MM.1S (cell line): ENCODE results near the gene ADCY2.

Source experiments
- DNase-seq: peaks from one replicate; pipeline ENCODE4 v3.0.0-alpha.2; 2015
- H2AFZ ChIP-seq: fragments of 300-600 bp; sonication (generic); 2 replicates; pipeline ENCODE4 v1.6.0; 2016; ENCODE audit warnings: antibody characterized with exemption, low read length
- H3F3A ChIP-seq: fragments of 300-600 bp; sonication (generic); 2 replicates; pipeline ENCODE4 v1.6.1; 2016; ENCODE audit warnings: mild to moderate bottlenecking, antibody characterized with exemption, low read length, moderate library complexity, mixed read lengths; ENCODE audit not compliant: insufficient read depth
- H3K27ac ChIP-seq: fragments of 300-600 bp; sonication (generic); 2 replicates; pipeline ENCODE4 v1.5.1; 2016; ENCODE audit warnings: mild to moderate bottlenecking, low read length
- H3K27me3 ChIP-seq: fragments of 300-600 bp; sonication (generic); replicated peaks from 2 replicates; pipeline ENCODE4 v1.6.0; 2016; ENCODE audit warnings: low read length; ENCODE audit not compliant: insufficient read depth
- H3K36me3 ChIP-seq: fragments of 300-600 bp; sonication (generic); replicated peaks from 2 replicates; pipeline ENCODE4 v1.6.1; 2016; ENCODE audit warnings: mild to moderate bottlenecking, low read length, mixed read lengths; ENCODE audit not compliant: insufficient read depth
- H3K4me1 ChIP-seq: fragments of 300-600 bp; sonication (generic); 2 replicates; pipeline ENCODE4 v1.6.1; 2016; ENCODE audit warnings: low read length, mixed read lengths
- H3K4me2 ChIP-seq: fragments of 300-600 bp; sonication (generic); 2 replicates; pipeline ENCODE4 v1.6.0; 2016; ENCODE audit warnings: low read depth, low read length
- H3K4me3 ChIP-seq: fragments of 300-600 bp; sonication (generic); 2 replicates; pipeline ENCODE4 v1.5.1; 2016; ENCODE audit warnings: low read length, mixed read lengths
- H3K79me2 ChIP-seq: fragments of 300-600 bp; sonication (generic); 2 replicates; pipeline ENCODE4 v1.6.1; 2016; ENCODE audit warnings: mixed run types, low read length, mixed read lengths
- H3K9ac ChIP-seq: fragments of 300-600 bp; sonication (generic); 2 replicates; pipeline ENCODE4 v1.6.1; 2016; ENCODE audit warnings: low read length, mixed read lengths
- H3K9me2 ChIP-seq: fragments of 300-600 bp; sonication (generic); replicated peaks from 2 replicates; pipeline ENCODE4 v1.6.1; 2016; ENCODE audit warnings: mild to moderate bottlenecking, low read length, mixed read lengths; ENCODE audit not compliant: insufficient read depth
- H3K9me3 ChIP-seq: fragments of 300-600 bp; sonication (generic); replicated peaks from 2 replicates; pipeline ENCODE4 v1.6.1; 2016; ENCODE audit warnings: mild to moderate bottlenecking, low read length, mixed read lengths; ENCODE audit not compliant: insufficient read depth
- H4K20me1 ChIP-seq: fragments of 300-600 bp; sonication (generic); 2 replicates; pipeline ENCODE4 v1.6.1; 2016; ENCODE audit warnings: mild to moderate bottlenecking, low read length, moderate library complexity, mixed read lengths; ENCODE audit not compliant: insufficient read depth
- CTCF ChIP-seq: fragments of 300-600 bp; sonication (generic); IDR thresholded peaks from 2 replicates; pipeline ENCODE4 v1.5.1; 2016; ENCODE audit warnings: antibody characterized with exemption, low read length, mixed read lengths
- EZH2 ChIP-seq: fragments of 300-600 bp; sonication (generic); optimal IDR thresholded peaks from 2 replicates; pipeline ENCODE3; 2017; ENCODE audit warnings: low read depth, mild to moderate bottlenecking, antibody characterized with exemption, low read length, mixed read lengths
- EZH2phosphoT487 ChIP-seq: fragments of 300-600 bp; sonication (generic); IDR thresholded peaks from 2 replicates; pipeline ENCODE4 v1.6.1; 2018; ENCODE audit warnings: antibody characterized with exemption, low read length

Gene ADCY2

DNA sequence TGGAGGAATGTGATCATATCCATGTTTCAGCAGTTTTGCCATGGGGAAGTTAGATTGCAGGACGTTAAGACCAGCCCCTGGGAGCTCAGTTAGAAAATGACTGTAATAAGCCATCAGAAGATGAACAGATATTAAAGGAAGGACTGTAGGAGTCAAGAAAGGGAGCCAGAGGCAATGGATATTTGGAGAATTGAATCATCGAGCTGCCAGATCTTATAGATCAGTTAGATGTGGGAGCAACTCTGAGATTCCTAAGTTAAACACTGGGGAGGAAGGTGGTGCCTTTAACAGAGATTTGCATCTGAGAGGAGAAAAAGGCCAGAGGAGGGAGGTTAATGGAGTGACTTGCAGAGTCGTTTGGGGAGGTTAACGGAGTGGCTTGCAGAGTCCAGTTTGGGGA lies 96.4 kb downstream of the ADCY2 start:
- Histone ChIP-seq H3K27me3 (no peaks in the 10 kb centered on the region), H3K4me3 (no peak overlapping the region), H3F3A (no peaks in the 10 kb centered on the region), H3K9ac (no peak overlapping the region), H3K4me1 (no peaks in the 10 kb centered on the region), H3K36me3 (no peaks in the 10 kb centered on the region), H3K9me2 (no peaks in the 10 kb centered on the region), H4K20me1 (no peaks in the 10 kb centered on the region), H3K79me2 (no peaks in the 10 kb centered on the region), H3K9me3 (no peaks in the 10 kb centered on the region), H2AFZ (no peak overlapping the region), H3K4me2 (no peak overlapping the region), H3K27ac (no peak overlapping the region)
- DNase-seq: no peak
- TF ChIP-seq EZH2phosphoT487 (no peak), CTCF (no peak), EZH2 (no peak)

GRCh38 chr5:7493081-7493480 lies 97.1 kb downstream of the ADCY2 start:
- no peaks in the 10 kb centered on the region for H3F3A ChIP-seq
- TF ChIP-seq EZH2phosphoT487 (no peak), CTCF (no peak), EZH2 (no peak)
- no peaks in the 10 kb centered on the region for H3K27me3 ChIP-seq
- no peak overlapping the region for H3K9ac ChIP-seq
- no peaks in the 10 kb centered on the region for H3K4me1 ChIP-seq
- H3K4me3 ChIP-seq: no peak overlapping the region
- H4K20me1 ChIP-seq: no peaks in the 10 kb centered on the region
- no peak overlapping the region for H2AFZ ChIP-seq
- H3K79me2 ChIP-seq: no peaks in the 10 kb centered on the region
- H3K9me3 ChIP-seq: no peaks in the 10 kb centered on the region
- no peak for DNase-seq
- no peaks in the 10 kb centered on the region for H3K36me3 ChIP-seq
- no peak overlapping the region for H3K4me2 ChIP-seq
- H3K9me2 ChIP-seq: no peaks in the 10 kb centered on the region
- H3K27ac ChIP-seq: no peak overlapping the region

DNA sequence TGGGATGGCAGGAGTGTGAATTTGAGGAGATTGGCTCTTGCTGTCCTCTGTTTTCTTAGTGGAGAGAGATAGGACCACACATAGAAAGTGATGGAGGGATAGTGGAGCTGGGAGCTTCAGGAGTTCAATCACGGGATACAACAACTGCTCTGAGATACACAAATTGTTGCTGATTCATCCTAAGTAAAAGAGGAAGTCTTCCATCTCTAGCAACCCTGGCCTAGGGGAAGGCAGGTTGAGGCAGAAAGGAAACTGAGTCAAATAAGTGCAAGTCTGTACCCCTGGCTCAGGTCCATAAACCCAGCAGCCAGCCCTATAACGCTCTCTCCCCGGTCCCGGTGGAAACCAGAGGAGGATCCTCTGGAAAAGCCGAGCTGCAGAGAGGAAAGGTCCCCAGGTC lies 97.7 kb downstream of the ADCY2 start:
- Histone ChIP-seq H3K36me3 (no peaks in the 10 kb centered on the region), H3K4me1 (no peaks in the 10 kb centered on the region), H2AFZ (no peak overlapping the region), H3K9me2 (no peaks in the 10 kb centered on the region), H3F3A (no peaks in the 10 kb centered on the region), H4K20me1 (no peaks in the 10 kb centered on the region), H3K9me3 (no peaks in the 10 kb centered on the region), H3K4me3 (no peak overlapping the region), H3K27ac (no peak overlapping the region), H3K79me2 (no peaks in the 10 kb centered on the region), H3K4me2 (no peak overlapping the region), H3K9ac (no peak overlapping the region), H3K27me3 (no peaks in the 10 kb centered on the region)
- no peak for DNase-seq
- TF ChIP-seq EZH2phosphoT487 (no peak), CTCF (no peak), EZH2 (no peak)
